ENCODE data around the gene MORN1. TPM values are rescaled to one million over a fixed set of nuclear protein-coding genes. Genes with fewer than 3 reads are reported as not detected.
"Not testable (repeated sequence)": the region's sequence is repeated elsewhere in the genome, so short reads cannot be mapped to it uniquely, and the experiment has no call there.

The MORN1 gene
- 1 to 10 TPM; 9.1 to 9.5 (median 9.2) TPM for polyA plus RNA-seq (ENCODE audit: insufficient read length in 3 of 3)

DNA sequence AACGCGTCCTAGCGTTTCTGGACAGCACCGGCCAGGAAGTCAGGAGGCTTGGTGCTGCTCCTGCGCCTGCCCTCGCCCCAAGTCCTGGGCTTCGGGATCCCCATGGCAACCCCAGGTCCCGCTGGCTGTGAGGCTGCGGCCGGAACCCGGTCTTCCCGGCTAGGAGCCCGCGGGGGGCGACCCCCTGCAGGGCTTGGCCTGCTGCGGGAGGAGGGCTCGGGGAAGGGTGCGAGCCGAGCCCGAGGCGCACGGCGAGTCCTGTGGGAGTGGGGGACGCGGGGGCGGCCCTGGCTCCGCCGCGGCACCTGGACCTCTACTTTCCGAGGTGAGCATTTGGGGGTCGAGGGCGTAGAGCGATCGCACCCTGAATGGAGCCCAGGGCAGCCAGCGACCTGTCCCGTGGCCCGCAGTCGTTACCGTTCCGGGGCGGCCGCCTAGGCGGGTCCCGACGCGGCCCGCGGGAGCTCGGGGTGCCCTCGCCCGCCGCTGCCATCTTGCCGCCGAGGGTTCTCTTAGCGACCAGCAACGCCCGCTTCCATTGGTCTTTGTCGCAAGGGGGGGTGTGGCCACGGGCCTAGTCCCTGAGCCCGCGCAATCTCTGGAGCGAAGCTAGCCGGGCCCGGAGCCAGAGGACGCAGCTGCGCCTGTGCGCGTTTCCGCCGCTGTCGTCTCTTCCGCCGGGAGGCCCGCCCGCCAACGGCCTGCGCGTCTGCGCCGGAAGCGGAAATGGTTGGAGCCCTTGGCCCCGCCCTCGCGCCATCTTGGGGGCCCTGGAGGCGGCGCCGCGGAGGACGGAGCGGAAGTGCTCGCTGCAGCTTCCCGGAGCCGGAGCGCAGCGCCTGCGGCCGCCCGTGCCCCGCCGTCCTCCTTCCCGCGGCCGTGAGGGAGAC is at the start of gene MORN1, which contains the start of gene RER1:
Gene MORN1, minus strand, starts transcription at position 514 of the 890 bp plus-strand sequence. Its CDS starts 21 bp downstream, at position 493.
Gene RER1, plus strand, starts transcription at position 801 of the 890 bp plus-strand sequence. CDS start 3,950 bp downstream, outside the sequence.
- peak; percentile 96 to 97 (median 96) for DNase-seq (ENCODE audit: low read depth in 3 of 3, low spot score in 2 of 3)

GRCh38 chr1:2440346-2440745 is 49.0 kb upstream of the MORN1 start:
- not testable (repeated sequence) for DNase-seq (ENCODE audit: low read depth in 3 of 3, low spot score in 2 of 3)

GRCh38 chr1:2439369-2439768 is 48.0 kb upstream of the MORN1 start:
- no peak for DNase-seq (ENCODE audit: low read depth in 3 of 3, low spot score in 2 of 3)

- no peak for DNase-seq (ENCODE audit: low read depth in 3 of 3, low spot score in 2 of 3)
These were observed 47.3 kb upstream of the MORN1 start for GRCh38 chr1:2438641-2439040.

DNA sequence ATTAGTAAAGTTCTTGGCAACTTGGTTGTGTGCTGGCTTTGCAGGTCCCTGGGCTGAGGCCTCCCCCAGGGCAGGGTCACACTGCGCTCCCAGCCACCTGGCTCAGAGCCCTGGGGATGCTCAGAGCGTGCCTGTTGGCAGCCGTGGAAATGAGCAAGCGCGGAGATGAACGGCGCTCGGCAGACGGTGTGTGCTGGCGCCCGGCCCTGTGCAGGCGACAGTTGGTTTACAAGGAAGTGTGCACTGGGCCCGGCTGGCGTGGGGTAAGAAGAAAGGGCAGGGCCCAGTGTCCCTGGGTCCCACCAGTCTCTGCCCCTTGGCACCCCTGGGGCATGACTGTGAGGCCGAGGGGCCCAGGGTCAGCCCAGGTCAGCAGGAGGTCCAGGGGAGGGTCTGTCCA is 46.7 kb upstream of the MORN1 start:
- DNase-seq (ENCODE audit: low read depth in 3 of 3, low spot score in 2 of 3) = no peak

- DNase-seq (ENCODE audit: low read depth in 3 of 3, low spot score in 2 of 3) = no peak
These were observed 46.3 kb upstream of the MORN1 start for GRCh38 chr1:2437617-2438016.

DNA sequence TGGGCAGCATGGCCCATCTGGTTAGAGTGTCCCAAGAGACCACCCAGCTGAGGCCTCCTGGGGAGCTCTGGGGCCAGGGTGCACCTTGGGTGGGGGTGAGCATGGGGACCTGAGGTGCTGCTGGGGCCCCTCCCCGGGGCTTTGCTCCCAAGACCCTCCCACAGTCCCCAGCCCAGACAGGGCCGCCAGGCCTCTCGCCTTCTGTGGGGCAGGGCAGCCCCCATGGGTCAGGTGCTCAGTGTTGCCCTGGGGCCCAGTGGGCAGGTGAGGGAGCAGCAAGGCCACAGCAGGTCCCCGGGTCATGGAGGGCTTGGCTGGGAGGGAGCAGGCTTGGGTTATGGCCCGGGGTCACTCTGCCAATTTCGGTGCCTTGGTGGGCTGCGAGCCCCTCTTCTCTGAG is 45.5 kb upstream of the MORN1 start:
- no peak for DNase-seq (ENCODE audit: low read depth in 3 of 3, low spot score in 2 of 3)

GRCh38 chr1:2435746-2436355 is 44.5 kb upstream of the MORN1 start:
- no peak for DNase-seq (ENCODE audit: low read depth in 3 of 3, low spot score in 2 of 3)

- no peak for DNase-seq (ENCODE audit: low read depth in 3 of 3, low spot score in 2 of 3)
These were observed 43.7 kb upstream of the MORN1 start for GRCh38 chr1:2435091-2435490.

GRCh38 chr1:2433936-2434655 is 42.7 kb upstream of the MORN1 start:
- DNase-seq (ENCODE audit: low read depth in 3 of 3, low spot score in 2 of 3) = no peak

GRCh38 chr1:2433196-2433595 is 41.8 kb upstream of the MORN1 start:
- no peak for DNase-seq (ENCODE audit: low read depth in 3 of 3, low spot score in 2 of 3)

GRCh38 chr1:2432441-2432844 is 41.1 kb upstream of the MORN1 start:
- DNase-seq (ENCODE audit: low read depth in 3 of 3, low spot score in 2 of 3) = no peak

- DNase-seq (ENCODE audit: low read depth in 3 of 3, low spot score in 2 of 3) = no peak
These were observed 40.2 kb upstream of the MORN1 start for GRCh38 chr1:2431518-2431917.

- DNase-seq (ENCODE audit: low read depth in 3 of 3, low spot score in 2 of 3) = no peak
These were observed 39.7 kb upstream of the MORN1 start for GRCh38 chr1:2431103-2431502.

DNA sequence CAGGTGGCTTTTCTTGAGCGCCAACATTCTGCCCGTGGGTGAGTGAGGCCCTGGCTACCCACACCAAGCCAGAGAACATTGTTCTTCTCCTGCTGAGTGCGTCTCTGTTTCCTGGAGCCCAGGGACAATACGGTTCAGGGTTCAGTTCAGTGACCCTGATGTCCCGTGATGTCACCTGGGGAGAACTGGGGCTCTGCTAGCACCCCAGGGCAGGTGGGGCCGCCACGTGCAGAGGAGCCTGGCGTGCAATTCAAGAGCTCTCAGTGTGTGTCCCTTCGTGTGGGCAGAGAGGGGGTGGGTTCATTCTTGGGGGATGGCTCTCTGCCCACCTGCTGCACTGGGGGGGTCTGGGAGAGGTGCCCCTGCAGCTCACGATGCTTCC is 39.2 kb upstream of the MORN1 start:
- DNase-seq (ENCODE audit: low read depth in 3 of 3, low spot score in 2 of 3) = no peak

GRCh38 chr1:2429780-2430591 is 38.6 kb upstream of the MORN1 start:
- no peak for DNase-seq (ENCODE audit: low read depth in 3 of 3, low spot score in 2 of 3)

GRCh38 chr1:2428490-2428889 is 37.1 kb upstream of the MORN1 start:
- DNase-seq (ENCODE audit: low read depth in 3 of 3, low spot score in 2 of 3) = no peak

GRCh38 chr1:2427976-2428375 is 36.6 kb upstream of the MORN1 start:
- no peak for DNase-seq (ENCODE audit: low read depth in 3 of 3, low spot score in 2 of 3)

GRCh38 chr1:2427051-2427450 is 35.7 kb upstream of the MORN1 start:
- no peak for DNase-seq (ENCODE audit: low read depth in 3 of 3, low spot score in 2 of 3)

GRCh38 chr1:2426540-2426939 is 35.2 kb upstream of the MORN1 start:
- DNase-seq (ENCODE audit: low read depth in 3 of 3, low spot score in 2 of 3) = no peak

All from right renal cortex interstitium (tissue), 3 donors.